ENCODE data around the gene GJA9. TPM values are rescaled to one million over a fixed set of nuclear protein-coding genes. Genes with fewer than 3 reads are reported as not detected.

The GJA9 gene
- total RNA-seq: not detected in 2 replicates

DNA sequence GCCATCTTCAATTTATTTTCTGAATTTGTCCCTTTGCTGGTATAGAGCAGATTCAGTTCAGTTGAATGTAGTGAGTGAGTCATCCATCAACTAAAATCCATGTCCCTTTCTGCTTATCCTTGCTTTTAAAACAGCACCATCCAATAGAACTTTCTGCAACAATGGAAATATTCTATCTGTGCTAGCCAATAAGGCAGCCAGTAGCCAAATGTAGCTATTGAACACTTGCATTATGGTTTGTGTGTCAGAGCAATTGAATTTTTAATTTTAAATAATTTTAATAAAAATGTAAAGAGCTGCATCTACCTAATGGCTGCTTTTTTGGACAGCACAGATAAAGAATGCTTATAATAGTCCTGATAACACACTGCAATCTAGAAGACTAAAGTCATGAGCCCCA is at the start of gene GJA9:
Gene GJA9, minus strand, starts transcription at position 101 of the 400 bp plus-strand sequence. CDS start 5,489 bp downstream, outside the sequence.

DNA sequence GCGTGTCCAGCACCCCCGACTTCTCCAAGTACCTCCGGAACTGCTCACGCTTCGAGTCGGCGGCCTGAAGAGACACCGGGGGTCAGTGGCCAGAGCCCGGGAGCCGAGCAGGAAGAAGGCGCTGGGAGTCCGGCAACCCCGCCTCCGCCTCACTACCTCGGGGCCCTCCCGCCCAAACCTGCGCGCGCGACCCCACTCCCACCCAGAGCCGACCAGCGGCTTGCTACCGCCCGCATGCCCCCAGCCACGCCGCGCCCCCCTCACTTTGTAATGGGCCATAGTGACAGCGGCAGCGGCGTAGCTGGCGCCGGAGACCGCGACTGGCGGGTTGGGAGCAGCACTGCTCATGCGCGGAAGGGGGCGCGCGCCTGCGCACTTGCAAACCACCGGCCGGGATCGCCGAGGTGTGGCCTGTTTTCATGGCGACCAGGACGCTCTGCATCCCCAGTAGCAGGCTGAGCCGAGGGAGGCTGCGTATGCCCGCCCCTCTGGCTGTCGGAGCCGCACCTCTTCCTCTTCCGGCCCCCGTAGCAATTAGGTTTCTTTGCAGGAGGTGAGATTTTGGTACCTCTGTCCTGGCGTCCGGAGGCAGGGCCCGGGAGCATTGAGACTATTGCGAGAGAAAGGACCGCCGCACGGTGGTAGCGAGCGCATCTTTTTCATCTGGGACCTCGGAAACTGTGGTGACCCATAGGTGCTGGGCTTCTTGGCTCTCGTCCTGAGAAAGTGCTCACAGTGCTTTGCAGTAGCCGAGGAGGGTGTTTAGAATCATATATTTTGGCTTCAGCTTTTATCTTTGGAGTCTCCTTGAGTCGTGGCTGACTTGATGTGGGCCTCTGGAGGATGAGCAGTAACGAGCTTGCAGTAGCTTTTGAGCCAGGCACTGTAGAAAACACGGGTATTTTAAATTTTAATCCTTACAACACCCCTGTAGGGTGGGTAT is 8.1 kb downstream of the GJA9 start, which contains the start of gene MYCBP:
Gene MYCBP, minus strand, starts transcription at position 322 of the 943 bp plus-strand sequence. Its CDS starts 43 bp downstream, at position 279.

DNA sequence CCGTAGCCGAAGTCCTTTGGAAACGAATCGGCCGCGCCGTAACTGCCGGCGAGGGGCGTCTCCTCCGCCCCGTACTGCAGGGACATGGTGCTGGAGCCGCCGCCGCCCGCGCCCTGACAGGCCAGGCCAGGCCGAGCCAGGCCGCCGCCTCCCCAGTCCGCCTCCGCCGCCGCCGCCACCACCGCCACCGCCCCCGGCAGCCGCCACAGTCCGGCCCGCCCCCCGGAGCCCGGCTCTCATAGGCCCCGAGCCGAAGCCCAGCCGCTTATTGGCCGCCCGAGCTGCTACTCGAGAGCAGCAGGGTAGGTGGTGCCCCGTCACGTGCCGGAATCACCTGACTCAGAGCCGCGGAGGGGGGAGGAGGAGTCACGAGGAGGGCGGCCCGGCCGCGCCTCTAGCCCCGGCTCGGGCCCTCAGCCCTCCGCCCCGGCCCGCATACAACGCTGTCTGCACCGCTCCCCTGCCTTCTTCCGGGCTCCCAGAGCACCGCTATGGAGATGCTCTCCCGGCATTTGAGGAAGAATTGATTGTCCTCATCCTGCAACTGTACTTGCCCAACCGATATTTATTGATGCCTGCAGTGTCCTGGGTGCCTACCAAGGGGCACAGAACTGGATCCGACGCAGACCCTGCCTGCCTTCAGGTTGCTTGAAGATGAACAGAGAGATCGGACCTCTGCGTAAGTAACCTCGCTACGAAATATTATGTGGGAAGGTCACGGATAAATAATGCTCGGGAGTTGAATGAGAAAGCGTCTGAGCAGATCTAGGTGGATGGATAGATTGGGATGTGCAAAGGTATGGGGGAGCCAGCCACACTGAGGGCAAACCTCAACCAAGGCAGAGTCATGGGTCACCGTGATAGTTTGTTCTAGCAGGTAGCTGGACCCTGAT is 21.6 kb downstream of the GJA9 start, which contains the start of gene RRAGC:
Gene RRAGC, minus strand, starts transcription at position 212 of the 893 bp plus-strand sequence. Its CDS starts 126 bp downstream, at position 86.

Other genes with a start within 250 kb of the GJA9 start
- gene RRAGC, start 21.8 kb downstream of the GJA9 start, total RNA-seq: 20.0 and 20.8 TPM in 2 replicates
- gene MYCBP, start 8.2 kb downstream of the GJA9 start, total RNA-seq: 22.0 and 27.0 TPM in 2 replicates
- 0.59 and 0.87 TPM in 2 replicates for gene RHBDL2, start 60.2 kb upstream of the GJA9 start, total RNA-seq
- 31.0 and 31.4 TPM in 2 replicates for gene AKIRIN1, start 109.7 kb upstream of the GJA9 start, total RNA-seq
- gene NDUFS5, start 144.8 kb upstream of the GJA9 start, total RNA-seq: 603 and 667 TPM in 2 replicates

Data from mammary microvascular endothelial cell (primary cell).